Activated T-cell treated with anti-CD3 and anti-CD28 coated beads for 48 hours (primary cell): ENCODE measurements around the gene MLLT11.
A peak's percentile ranks its signal among the peaks of the same experiment; 100 is the strongest.

Source experiments
- DNase-seq: peaks from one replicate; pipeline ENCODE4 v3.0.0-alpha.2; 2020; ENCODE audit warnings: low read depth

MLLT11 gene

GRCh38 chr1:151060007-151060656, at the start of gene MLLT11:
TSS of gene MLLT11 (plus strand) at chr1:151060397. CDS start at chr1:151067225, 6,828 bp downstream.
- DNase-seq: no peak

- no peak for DNase-seq
These were observed 48.9 kb upstream of the MLLT11 start for GRCh38 chr1:151011154-151011850.

- no peak for DNase-seq
These were observed 47.3 kb upstream of the MLLT11 start for GRCh38 chr1:151012684-151013471.

- no peak for DNase-seq
These were observed 46.7 kb upstream of the MLLT11 start for GRCh38 chr1:151013518-151013917.

- peak; percentile 71 for DNase-seq
These were observed 35.6 kb upstream of the MLLT11 start for GRCh38 chr1:151024540-151025146.

GRCh38 chr1:151026460-151026859, 33.7 kb upstream of the MLLT11 start:
- DNase-seq: no peak

GRCh38 chr1:151032164-151032563, 28.0 kb upstream of the MLLT11 start:
- DNase-seq: no peak

GRCh38 chr1:151035167-151035566, 25.0 kb upstream of the MLLT11 start:
- no peak for DNase-seq

- DNase-seq: no peak
These were observed 23.8 kb upstream of the MLLT11 start, which contains the start of gene BNIPL for GRCh38 chr1:151036356-151036755. TSS of gene BNIPL (plus strand) at chr1:151036586. CDS start at chr1:151036726, 140 bp downstream.

- no peak for DNase-seq
These were observed 23.2 kb upstream of the MLLT11 start for GRCh38 chr1:151037032-151037431.

GRCh38 chr1:151039521-151039920, 20.7 kb upstream of the MLLT11 start:
- DNase-seq: no peak

- no peak for DNase-seq
These were observed 17.0 kb upstream of the MLLT11 start for GRCh38 chr1:151043163-151043562.

- DNase-seq: peak; percentile 51
These were observed 12.6 kb upstream of the MLLT11 start, which contains the start of gene C1orf56 for GRCh38 chr1:151047591-151047924. TSS of gene C1orf56 (plus strand) at chr1:151047751. CDS start at chr1:151047848, 97 bp downstream.

- peak; percentile 50 for DNase-seq
These were observed 12.1 kb upstream of the MLLT11 start for GRCh38 chr1:151047925-151048644.

GRCh38 chr1:151048645-151049032, 11.6 kb upstream of the MLLT11 start:
- no peak for DNase-seq

- DNase-seq: no peak
These were observed 10.7 kb upstream of the MLLT11 start for GRCh38 chr1:151049458-151049857.

- no peak for DNase-seq
These were observed 10.0 kb upstream of the MLLT11 start for GRCh38 chr1:151050051-151050688.

- no peak for DNase-seq
These were observed 8.7 kb upstream of the MLLT11 start for GRCh38 chr1:151051356-151052009.

GRCh38 chr1:151054971-151055547, 5.1 kb upstream of the MLLT11 start:
- no peak for DNase-seq

- DNase-seq: no peak
These were observed 4.6 kb upstream of the MLLT11 start for GRCh38 chr1:151055581-151055980.
